SK-N-SH treated with all-trans-retinoic acid at 6 μM for 48 hours (cell line): ENCODE measurements around the gene ACADSB.

Experiments used
- ARNTL ChIP-seq: fragments of 450-650 bp; formaldehyde crosslinking; IDR thresholded peaks from 2 replicates; pipeline ENCODE4 v1.5.0; 2020; ENCODE audit warnings: low read depth, mild to moderate bottlenecking, moderate library complexity, borderline replicate concordance
- CSDC2 ChIP-seq: fragments of 250-450 bp; sonication (Bioruptor Pico); IDR thresholded peaks from 2 replicates; pipeline ENCODE4 v1.5.0; 2020; ENCODE audit warnings: mild to moderate bottlenecking, moderate library complexity
- ESRRG ChIP-seq: fragments of 250-450 bp; sonication (Bioruptor Pico); IDR thresholded peaks from 2 replicates; pipeline ENCODE4 v1.6.1; 2021; ENCODE audit warnings: mild to moderate bottlenecking
- OSR1 ChIP-seq: fragments of 250-450 bp; sonication (Bioruptor Pico); IDR thresholded peaks from 2 replicates; pipeline ENCODE4 v1.8.0; 2022; ENCODE audit warnings: moderate library complexity, mild to moderate bottlenecking, inconsistent platforms
- PATZ1 ChIP-seq: fragments of 250-450 bp; sonication (Bioruptor Pico); IDR thresholded peaks from 2 replicates; pipeline ENCODE4 v1.8.0; 2020; ENCODE audit warnings: mild to moderate bottlenecking, moderate library complexity, borderline replicate concordance
- RARB ChIP-seq: fragments of 250-450 bp; sonication (Bioruptor Pico); IDR thresholded peaks from 2 replicates; pipeline ENCODE4 v1.8.0; 2021; ENCODE audit warnings: mild to moderate bottlenecking, moderate library complexity
- TCF4 ChIP-seq: fragments of 250-450 bp; sonication (Bioruptor Pico); IDR thresholded peaks from 2 replicates; pipeline ENCODE4 v1.8.0; 2021; ENCODE audit warnings: mild to moderate bottlenecking, moderate library complexity, borderline replicate concordance
- TOX ChIP-seq: fragments of 250-450 bp; sonication (Bioruptor Pico); IDR thresholded peaks from 2 replicates; pipeline ENCODE4 v1.8.0; 2021; ENCODE audit warnings: mild to moderate bottlenecking, moderate library complexity, borderline replicate concordance
- TSHZ2 ChIP-seq: fragments of 250-450 bp; sonication (Bioruptor Pico); IDR thresholded peaks from 2 replicates; pipeline ENCODE4 v1.5.0; 2020; ENCODE audit warnings: mild to moderate bottlenecking, moderate library complexity
- ZFP30 ChIP-seq: fragments of 450-650 bp; formaldehyde crosslinking; IDR thresholded peaks from 2 replicates; pipeline ENCODE4 v1.5.0; 2022; ENCODE audit warnings: mild to moderate bottlenecking, moderate library complexity
- ZNF565 ChIP-seq: fragments of 450-650 bp; formaldehyde crosslinking; conservative IDR thresholded peaks from 2 replicates; pipeline ENCODE4 v1.5.0; 2020; ENCODE audit warnings: low read depth, mild to moderate bottlenecking, moderate library complexity
- ZNF70 ChIP-seq: fragments of 450-650 bp; formaldehyde crosslinking; IDR thresholded peaks from 2 replicates; pipeline ENCODE4 v1.5.0; 2020; ENCODE audit warnings: mild to moderate bottlenecking, moderate library complexity

- TF ChIP-seq TOX (CRISPR knock-in tag) (no peak), CSDC2 (CRISPR knock-in tag) (no peak), PATZ1 (CRISPR knock-in tag) (no peak), TSHZ2 (CRISPR knock-in tag) (no peak), ARNTL (CRISPR knock-in tag) (no peak), ZNF565 (CRISPR knock-in tag) (no peak), ZFP30 (CRISPR knock-in tag) (no peak), RARB (CRISPR knock-in tag) (no peak), ESRRG (CRISPR knock-in tag) (no peak), OSR1 (CRISPR knock-in tag) (no peak), ZNF70 (CRISPR knock-in tag) (no peak), TCF4 (CRISPR knock-in tag) (no peak)
Measured at GRCh38 chr10:123068087-123068853, 59.5 kb downstream of the ACADSB start.
